Stomach (tissue), 4 donors: ENCODE results near the gene LYPD6B.

Source experiments
- POLR2A ChIP-seq, 4 donors: fragments of 450-650 bp; IDR thresholded peaks; one replicate each; pipeline ENCODE4 v1.6.1; 2016; ENCODE audit warnings: antibody characterized with exemption in 4 of 4, control low read depth in 2 of 4, mild to moderate bottlenecking in 1 of 4, moderate library complexity in 1 of 4
- TF ChIP-seq, protein P1 (sequence below), 7 experiments: fragments of 450-650 bp in 4 of 7; fragments of 200-600 bp in 3 of 7; sonication (generic) in 3 of 7; IDR thresholded peaks; one replicate each; pipeline ENCODE4 v1.5.1; 2016 to 2019; ENCODE audit warnings: antibody characterized with exemption in 7 of 7, control low read depth in 2 of 7, mild to moderate bottlenecking in 1 of 7

- TF ChIP-seq, protein P1, sequence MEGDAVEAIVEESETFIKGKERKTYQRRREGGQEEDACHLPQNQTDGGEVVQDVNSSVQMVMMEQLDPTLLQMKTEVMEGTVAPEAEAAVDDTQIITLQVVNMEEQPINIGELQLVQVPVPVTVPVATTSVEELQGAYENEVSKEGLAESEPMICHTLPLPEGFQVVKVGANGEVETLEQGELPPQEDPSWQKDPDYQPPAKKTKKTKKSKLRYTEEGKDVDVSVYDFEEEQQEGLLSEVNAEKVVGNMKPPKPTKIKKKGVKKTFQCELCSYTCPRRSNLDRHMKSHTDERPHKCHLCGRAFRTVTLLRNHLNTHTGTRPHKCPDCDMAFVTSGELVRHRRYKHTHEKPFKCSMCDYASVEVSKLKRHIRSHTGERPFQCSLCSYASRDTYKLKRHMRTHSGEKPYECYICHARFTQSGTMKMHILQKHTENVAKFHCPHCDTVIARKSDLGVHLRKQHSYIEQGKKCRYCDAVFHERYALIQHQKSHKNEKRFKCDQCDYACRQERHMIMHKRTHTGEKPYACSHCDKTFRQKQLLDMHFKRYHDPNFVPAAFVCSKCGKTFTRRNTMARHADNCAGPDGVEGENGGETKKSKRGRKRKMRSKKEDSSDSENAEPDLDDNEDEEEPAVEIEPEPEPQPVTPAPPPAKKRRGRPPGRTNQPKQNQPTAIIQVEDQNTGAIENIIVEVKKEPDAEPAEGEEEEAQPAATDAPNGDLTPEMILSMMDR (IDR thresholded peaks at IDR 0.05) = no peak
- no peak for TF ChIP-seq POLR2A (IDR thresholded peaks at IDR 0.05)
These were observed 118.7 kb downstream of the LYPD6B start for GRCh38 chr2:149156971-149157740.
